GM18511 (cell line): Measurements from ENCODE around the gene DDO.

Source experiments
- ATAC-seq: cut with Tn5 transposase; IDR thresholded peaks from one replicate; pipeline ENCODE4 v1.9.1; 2021; ENCODE audit warnings: mild to moderate bottlenecking, moderate library complexity; ENCODE audit not compliant: unreplicated experiment

Gene DDO

GRCh38 chr6:110348961-110349690 is 66.2 kb downstream of the DDO start:
- no peak for ATAC-seq

DNA sequence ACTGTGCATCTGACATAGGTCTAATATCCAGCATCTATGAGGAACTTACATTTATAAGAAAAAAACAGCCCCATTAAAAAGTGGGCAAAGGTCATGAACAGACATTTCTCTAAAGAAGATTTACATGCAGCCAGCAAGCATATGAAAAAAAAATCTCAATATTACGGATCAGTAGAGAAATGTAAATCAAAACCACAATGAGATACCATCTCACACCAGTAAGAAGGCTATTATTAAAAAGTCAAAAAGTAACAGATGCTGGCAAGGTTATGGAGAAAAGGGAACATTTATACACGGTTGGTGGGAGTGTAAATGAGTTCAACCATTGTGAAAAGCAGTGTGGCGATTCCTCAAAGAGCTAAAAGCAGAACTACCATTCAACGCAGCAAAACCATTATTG is 70.3 kb downstream of the DDO start:
- ATAC-seq = no peak

GRCh38 chr6:110342759-110343158 is 72.6 kb downstream of the DDO start:
- ATAC-seq = no peak
